HCT116 (cell line): ENCODE results near the gene INS. TPM values are rescaled to one million over a fixed set of nuclear protein-coding genes. Genes with fewer than 3 reads are reported as not detected.

Experiments
- ATAC-seq: fragments of 200-7000 bp; cut with Tn5 transposase; 2 replicates; pipeline ENCODE4 v1.9.1; 2020; ENCODE audit warnings: mild to moderate bottlenecking, moderate library complexity
- BruUV-seq: library from RNA; stranded (reverse); fragments of 400-500 nt; replicated peaks from 2 replicates; lab custom pipeline; 2021; lab: Mats Ljungman, UMichigan
- CTCF ChIA-PET: fragments of 300-600 bp; sonication (Branson Sonifier 250); formaldehyde crosslinking; loops from one replicate; lab custom pipeline; 2021; ENCODE audit warnings: antibody characterized with exemption; lab: Charles Lee
- POLR2A ChIA-PET: fragments of 300-600, 350-600 bp; sonication (Branson Sonifier 250); formaldehyde crosslinking; loops from one replicate; lab custom pipeline; 2021; ENCODE audit warnings: antibody characterized with exemption; lab: Charles Lee
- RAD21 ChIA-PET, 2 experiments: fragments of 300-600 bp; sonication (Branson Sonifier 250); formaldehyde crosslinking; loops; one replicate each; lab custom pipeline; 2023; ENCODE audit warnings: low total read pairs in 2 of 2; ENCODE audit not compliant: uncharacterized antibody in 2 of 2, unreplicated experiment in 2 of 2, low non-redundant PET in 1 of 2; lab: Charles Lee
- DNase-seq: peaks from one replicate; pipeline ENCODE4 v3.0.0-alpha.2; 2010; ENCODE audit warnings: low read depth, low spot score
- H2AFZ ChIP-seq: fragments of 200-600 bp; shearing (Covaris generic), sonication (generic); 2 replicates; pipeline ENCODE4 v1.6.1; 2017; ENCODE audit warnings: low read depth, mixed run types, mixed read lengths, antibody characterized with exemption, low read length; ENCODE audit not compliant: poor library complexity, severe bottlenecking
- H3K27ac ChIP-seq: 2 replicates; pipeline ENCODE4 v1.5.1; 2012; ENCODE audit warnings: low read depth, low read length
- H3K27me3 ChIP-seq: fragments of 200-600 bp; sonication (generic); 2 replicates; pipeline ENCODE4 v1.6.1; 2016; ENCODE audit warnings: mixed run types, low read length, mixed read lengths; ENCODE audit not compliant: insufficient read depth
- H3K36me3 ChIP-seq, 2 experiments: fragments of 200-500 bp in 1 of 2; fragments of 200-600 bp in 1 of 2; sonication (Bioruptor generic) in 1 of 2; sonication (generic) in 1 of 2; 2 replicates each; pipeline versions ENCODE4 v1.5.1 to v1.6.1; 2014 to 2016; ENCODE audit warnings: low read length in 2 of 2, inconsistent platforms in 1 of 2, mixed read lengths in 1 of 2, mixed run types in 1 of 2; ENCODE audit not compliant: insufficient read depth in 2 of 2, control insufficient read depth in 1 of 2
- H3K4me1 ChIP-seq, 2 experiments: fragments of 200-600 bp in 1 of 2; sonication (generic) in 1 of 2; 2 replicates each; pipeline versions ENCODE4 v1.5.1 to v1.6.1; 2012 to 2017; ENCODE audit warnings: low read length in 2 of 2, inconsistent platforms in 1 of 2, mild to moderate bottlenecking in 1 of 2, mixed read lengths in 1 of 2, mixed run types in 1 of 2, moderate library complexity in 1 of 2; ENCODE audit not compliant: insufficient read depth in 2 of 2, control insufficient read depth in 1 of 2
- H3K4me2 ChIP-seq: fragments of 200-600 bp; sonication (generic); 2 replicates; pipeline ENCODE4 v1.6.1; 2017; ENCODE audit warnings: mixed run types, low read length, mixed read lengths
- H3K4me3 ChIP-seq, 2 experiments: fragments of 200-600 bp in 1 of 2; sonication (generic) in 1 of 2; replicated peaks in 1 of 2; 2 replicates each; pipeline ENCODE4 v1.5.1; 2011 to 2016; ENCODE audit warnings: low read length in 2 of 2, control low read depth in 1 of 2, low read depth in 1 of 2, mild to moderate bottlenecking in 1 of 2, mixed read lengths in 1 of 2, mixed run types in 1 of 2
- H3K79me2 ChIP-seq: fragments of 200-600 bp; sonication (generic); 2 replicates; pipeline ENCODE4 v1.6.1; 2017; ENCODE audit warnings: mild to moderate bottlenecking, mixed run types, low read length, moderate library complexity, mixed read lengths; ENCODE audit not compliant: insufficient read depth
- H3K9ac ChIP-seq: fragments of 200-600 bp; sonication (generic); 2 replicates; pipeline ENCODE4 v1.6.1; 2016; ENCODE audit warnings: low read length, mixed read lengths
- H3K9me2 ChIP-seq: fragments of 200-600 bp; sonication (generic), shearing (Covaris generic); 2 replicates; pipeline ENCODE4 v1.6.1; 2017; ENCODE audit warnings: mixed run types, mild to moderate bottlenecking, moderate library complexity; ENCODE audit not compliant: insufficient read depth
- H3K9me3 ChIP-seq, 2 experiments: fragments of 200-500 bp in 1 of 2; fragments of 200-600 bp in 1 of 2; sonication (Bioruptor generic) in 1 of 2; sonication (generic) in 1 of 2; 2 replicates each; pipeline ENCODE4 v1.6.1; 2014 to 2017; ENCODE audit warnings: low read length in 2 of 2, mixed read lengths in 2 of 2, inconsistent platforms in 1 of 2, low read depth in 1 of 2, mild to moderate bottlenecking in 1 of 2, mixed run types in 1 of 2, moderate library complexity in 1 of 2; ENCODE audit not compliant: control insufficient read depth in 1 of 2, insufficient read depth in 1 of 2
- H4K20me1 ChIP-seq: fragments of 200-600 bp; sonication (generic), shearing (Covaris generic); 2 replicates; pipeline ENCODE4 v1.6.1; 2017; ENCODE audit warnings: mixed run types, mild to moderate bottlenecking, moderate library complexity; ENCODE audit not compliant: insufficient read depth
- CEBPB ChIP-seq: IDR thresholded peaks from 2 replicates; pipeline ENCODE4 v1.6.1; 2012; ENCODE audit warnings: low read depth
- EZH2phosphoT487 ChIP-seq: fragments of 200-600 bp; IDR thresholded peaks from 2 replicates; pipeline ENCODE4 v1.6.1; 2018; ENCODE audit warnings: antibody characterized with exemption, borderline replicate concordance
- JUND ChIP-seq: IDR thresholded peaks from 2 replicates; pipeline ENCODE4 v1.6.1; 2012
- POLR2AphosphoS5 ChIP-seq: IDR thresholded peaks from 2 replicates; pipeline ENCODE4 v1.6.1; 2011; ENCODE audit warnings: mild to moderate bottlenecking, low read depth, low read length, moderate library complexity
- SRF ChIP-seq: IDR thresholded peaks from 2 replicates; pipeline ENCODE4 v1.6.1; 2012; ENCODE audit warnings: low read depth
- TCF7L2 ChIP-seq: IDR thresholded peaks from 2 replicates; pipeline ENCODE4 v1.7.0; 2011; ENCODE audit warnings: borderline replicate concordance, inconsistent platforms; ENCODE audit not compliant: insufficient read depth, insufficient read length; ENCODE audit errors: extremely low read depth
- YY1 ChIP-seq: IDR thresholded peaks from 2 replicates; pipeline ENCODE4 v1.6.1; 2011; ENCODE audit warnings: low read length, low read depth, moderate library complexity, mild to moderate bottlenecking; ENCODE audit not compliant: insufficient replicate concordance; ENCODE audit errors: extremely low read depth
- intact Hi-C: fragments of 100-400 bp; cut with micrococcal nuclease; formaldehyde crosslinking; loops from 2 replicates; pipeline ENCODE4 v1.10.0; 2022
- total RNA-seq: library from RNA; stranded (reverse); gene quantifications from one replicate; pipeline ENCODE4 v1.2.1, GENCODE V29; 2021; ENCODE audit not compliant: unreplicated experiment
- TF ChIP-seq, protein P1 (sequence below), 3 experiments: fragments of 200-600 bp in 1 of 3; sonication (generic) in 1 of 3; IDR thresholded peaks in 2 of 3; conservative IDR thresholded peaks in 1 of 3; 2 replicates each; pipeline ENCODE4 v1.5.1; 2012 to 2017; ENCODE audit warnings: low read depth in 2 of 3, low read length in 2 of 3, antibody characterized with exemption in 1 of 3, borderline replicate concordance in 1 of 3, control low read depth in 1 of 3, mild to moderate bottlenecking in 1 of 3, mixed read lengths in 1 of 3, mixed run types in 1 of 3, moderate library complexity in 1 of 3; ENCODE audit not compliant: insufficient read depth in 1 of 3

INS gene
- total RNA-seq, 1 experiment from 2014 or later, result 0.44 TPM

DNA sequence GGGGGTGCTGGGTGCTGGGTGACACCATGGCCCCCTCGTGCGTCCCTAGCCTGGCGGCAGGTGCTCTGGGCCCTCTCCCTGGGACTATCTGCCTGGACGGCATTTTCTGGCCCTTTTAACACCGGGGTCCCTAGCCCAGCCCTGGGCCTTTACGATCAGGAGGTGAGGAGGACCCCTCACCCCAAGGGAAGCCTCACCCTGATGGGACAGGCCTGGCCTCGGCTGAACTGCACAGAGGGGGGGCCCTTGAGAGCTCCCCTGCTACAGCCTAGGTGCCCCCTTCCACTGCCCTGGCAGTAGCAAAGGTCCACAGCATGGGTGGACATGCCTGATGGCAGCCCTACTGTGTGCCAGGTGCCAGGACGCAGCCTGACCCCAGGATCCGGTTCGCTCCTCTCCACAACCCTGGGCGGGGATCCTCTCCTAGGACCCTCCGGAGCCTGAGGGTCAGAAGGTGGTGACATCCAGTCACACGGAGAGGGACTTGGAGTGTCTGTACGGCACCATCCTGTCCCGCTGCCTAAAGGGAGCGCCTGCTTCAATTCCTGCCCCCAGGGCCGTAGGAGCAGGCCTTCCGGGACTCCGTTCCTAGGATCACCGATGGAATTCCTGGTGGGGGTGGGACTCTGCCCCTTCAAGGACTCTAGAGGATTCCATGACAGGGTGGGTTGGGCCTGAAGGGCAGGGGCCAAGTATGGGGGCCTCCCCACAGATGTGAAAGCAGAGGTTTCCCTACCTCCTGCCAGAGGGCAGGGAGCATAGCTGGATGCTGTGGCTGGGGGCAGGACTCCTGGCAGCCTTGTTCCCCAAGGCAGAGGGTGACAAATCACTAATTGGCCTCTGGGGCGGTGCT, 43.6 kb upstream of the INS start:
- no peaks in the 10 kb centered on the region for H3K79me2 ChIP-seq
- H3K9me2 ChIP-seq, result no peaks in the 10 kb centered on the region
- ATAC-seq (no peak), DNase-seq (no peak)
- ChIA-PET CTCF (no interaction called here), RAD21 (no interaction called here), POLR2A (no interaction called here)
- intact Hi-C loops, result no loop called here
- no peaks in the 10 kb centered on the region for H3K36me3 ChIP-seq
- no peak overlapping the region for H3K27ac ChIP-seq
- no peaks in the 10 kb centered on the region for H3K9me3 ChIP-seq
- TF ChIP-seq SRF (no peak), JUND (no peak), TCF7L2 (no peak), POLR2AphosphoS5 (no peak), YY1 (no peak), CEBPB (no peak), EZH2phosphoT487 (no peak)
- TF ChIP-seq, protein P1, sequence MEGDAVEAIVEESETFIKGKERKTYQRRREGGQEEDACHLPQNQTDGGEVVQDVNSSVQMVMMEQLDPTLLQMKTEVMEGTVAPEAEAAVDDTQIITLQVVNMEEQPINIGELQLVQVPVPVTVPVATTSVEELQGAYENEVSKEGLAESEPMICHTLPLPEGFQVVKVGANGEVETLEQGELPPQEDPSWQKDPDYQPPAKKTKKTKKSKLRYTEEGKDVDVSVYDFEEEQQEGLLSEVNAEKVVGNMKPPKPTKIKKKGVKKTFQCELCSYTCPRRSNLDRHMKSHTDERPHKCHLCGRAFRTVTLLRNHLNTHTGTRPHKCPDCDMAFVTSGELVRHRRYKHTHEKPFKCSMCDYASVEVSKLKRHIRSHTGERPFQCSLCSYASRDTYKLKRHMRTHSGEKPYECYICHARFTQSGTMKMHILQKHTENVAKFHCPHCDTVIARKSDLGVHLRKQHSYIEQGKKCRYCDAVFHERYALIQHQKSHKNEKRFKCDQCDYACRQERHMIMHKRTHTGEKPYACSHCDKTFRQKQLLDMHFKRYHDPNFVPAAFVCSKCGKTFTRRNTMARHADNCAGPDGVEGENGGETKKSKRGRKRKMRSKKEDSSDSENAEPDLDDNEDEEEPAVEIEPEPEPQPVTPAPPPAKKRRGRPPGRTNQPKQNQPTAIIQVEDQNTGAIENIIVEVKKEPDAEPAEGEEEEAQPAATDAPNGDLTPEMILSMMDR (IDR thresholded peaks at IDR 0.05 in 2 of 3, conservative IDR thresholded peaks at IDR 0.05 in 1 of 3; ENCODE audit: borderline replicate concordance in 1 of 3, insufficient read depth in 1 of 3, low read depth in 2 of 3, low read length in 2 of 3), result no peak
- no peaks in the 10 kb centered on the region for H4K20me1 ChIP-seq
- BruUV-seq, result no TSS peak
- peaks cover 16 to 25% of the 10 kb centered on the region in 2 experiments for H3K4me1 ChIP-seq
- no peaks in the 10 kb centered on the region for H3K27me3 ChIP-seq
- H3K4me3 ChIP-seq, result no peak overlapping the region
- no peak overlapping the region for H3K4me2 ChIP-seq
- H2AFZ ChIP-seq, result no peak overlapping the region
- H3K9ac ChIP-seq, result no peak overlapping the region
